ENCODE results near the gene SLC35F3. TPM values are rescaled to one million over a fixed set of nuclear protein-coding genes. Genes with fewer than 3 reads are reported as not detected.

The SLC35F3 gene
- total and polyA plus RNA-seq, 8 donors = 1.4 to 7.1 (median 2.5) TPM

DNA sequence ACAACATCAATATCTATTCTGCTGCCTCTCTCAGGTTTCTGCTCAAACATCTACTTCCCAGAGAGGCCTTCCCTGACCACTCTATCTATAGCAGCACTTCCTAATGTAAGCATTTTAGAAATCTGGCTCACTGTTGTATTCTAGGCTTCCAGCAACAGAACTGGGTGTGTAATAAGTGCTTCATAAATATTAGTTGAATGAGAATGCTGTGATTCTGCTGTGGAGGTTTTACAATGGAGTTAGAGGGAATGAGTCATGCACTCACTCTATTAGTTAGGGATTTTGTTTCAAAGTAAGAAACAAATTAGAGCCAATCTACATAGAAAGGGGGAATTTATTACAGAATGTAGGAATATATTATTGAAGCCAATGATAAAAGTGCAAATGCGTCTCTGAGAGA lies 38.6 kb upstream of the SLC35F3 start:
- 75 to 79% methylated on average over 1 of the region's 1 CpG for WGBS, 2 donors
- FAIRE-seq = no peak
- no peaks in the 10 kb centered on the region for H3K9me3 ChIP-seq

DNA sequence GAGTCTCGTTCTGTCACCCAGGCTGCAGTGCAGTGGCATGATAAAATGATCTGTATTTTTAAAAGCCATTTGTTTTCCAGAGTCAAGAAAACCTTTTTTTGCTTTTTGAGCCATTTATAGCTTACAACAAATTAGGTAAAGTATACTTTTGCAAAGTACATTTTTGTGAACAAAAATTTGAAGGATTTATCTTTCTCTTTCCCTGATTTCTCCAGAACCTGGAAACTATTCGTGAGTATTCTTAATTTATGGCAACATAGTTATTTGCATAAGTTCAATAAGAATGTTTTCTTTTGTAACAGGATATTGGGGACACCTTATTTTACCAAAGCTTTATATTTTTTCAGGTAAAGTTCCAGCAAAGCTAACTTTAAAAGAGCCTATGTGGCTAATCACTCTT lies 37.4 kb upstream of the SLC35F3 start:
- intact Hi-C loops (cut with DNase I) = no loop called here
- no peaks in the 10 kb centered on the region for H3K4me1 ChIP-seq
- FAIRE-seq (no peak), DNase-seq (no peak), ATAC-seq (no peak)
- H3K36me3 ChIP-seq = no peaks in the 10 kb centered on the region
- H3K27me3 ChIP-seq = no peaks in the 10 kb centered on the region
- H3K4me3 ChIP-seq = no peak overlapping the region
- no peaks in the 10 kb centered on the region for H3K9me3 ChIP-seq
- no peak overlapping the region for H3K27ac ChIP-seq
- TF ChIP-seq, protein P1, sequence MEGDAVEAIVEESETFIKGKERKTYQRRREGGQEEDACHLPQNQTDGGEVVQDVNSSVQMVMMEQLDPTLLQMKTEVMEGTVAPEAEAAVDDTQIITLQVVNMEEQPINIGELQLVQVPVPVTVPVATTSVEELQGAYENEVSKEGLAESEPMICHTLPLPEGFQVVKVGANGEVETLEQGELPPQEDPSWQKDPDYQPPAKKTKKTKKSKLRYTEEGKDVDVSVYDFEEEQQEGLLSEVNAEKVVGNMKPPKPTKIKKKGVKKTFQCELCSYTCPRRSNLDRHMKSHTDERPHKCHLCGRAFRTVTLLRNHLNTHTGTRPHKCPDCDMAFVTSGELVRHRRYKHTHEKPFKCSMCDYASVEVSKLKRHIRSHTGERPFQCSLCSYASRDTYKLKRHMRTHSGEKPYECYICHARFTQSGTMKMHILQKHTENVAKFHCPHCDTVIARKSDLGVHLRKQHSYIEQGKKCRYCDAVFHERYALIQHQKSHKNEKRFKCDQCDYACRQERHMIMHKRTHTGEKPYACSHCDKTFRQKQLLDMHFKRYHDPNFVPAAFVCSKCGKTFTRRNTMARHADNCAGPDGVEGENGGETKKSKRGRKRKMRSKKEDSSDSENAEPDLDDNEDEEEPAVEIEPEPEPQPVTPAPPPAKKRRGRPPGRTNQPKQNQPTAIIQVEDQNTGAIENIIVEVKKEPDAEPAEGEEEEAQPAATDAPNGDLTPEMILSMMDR (IDR thresholded peaks at IDR 0.05) = no peak
- 44 to 56% methylated on average over 2 of the region's 2 CpGs for WGBS, 2 donors

More for the DNA sequence above, 38.6 kb upstream of the SLC35F3 start:
- DNase-seq = no peak
- H3K4me3 ChIP-seq = no peak overlapping the region
- no peaks in the 10 kb centered on the region for H3K4me1 ChIP-seq
- H3K27me3 ChIP-seq = no peaks in the 10 kb centered on the region
- intact Hi-C loops (cut with DNase I) = no loop called here
- TF ChIP-seq, protein P1 (IDR thresholded peaks at IDR 0.05) = no peak
- no peaks in the 10 kb centered on the region for H3K36me3 ChIP-seq
- ATAC-seq = no peak
- no peak overlapping the region for H3K27ac ChIP-seq

GRCh38 chr1:233868461-233868860 lies 36.0 kb upstream of the SLC35F3 start:
- Histone ChIP-seq H3K36me3 (no peaks in the 10 kb centered on the region), H3K9me3 (no peaks in the 10 kb centered on the region), H3K4me3 (no peak overlapping the region), H3K27ac (no peak overlapping the region), H3K27me3 (no peaks in the 10 kb centered on the region), H3K4me1 (no peaks in the 10 kb centered on the region)
- TF ChIP-seq, protein P1 (IDR thresholded peaks at IDR 0.05) = no peak
- DNase-seq (no peak), FAIRE-seq (no peak), ATAC-seq (no peak)
- intact Hi-C loops (cut with DNase I) = no loop called here
- WGBS, 2 donors = 50 to 51% methylated on average over 2 of the region's 2 CpGs

DNA sequence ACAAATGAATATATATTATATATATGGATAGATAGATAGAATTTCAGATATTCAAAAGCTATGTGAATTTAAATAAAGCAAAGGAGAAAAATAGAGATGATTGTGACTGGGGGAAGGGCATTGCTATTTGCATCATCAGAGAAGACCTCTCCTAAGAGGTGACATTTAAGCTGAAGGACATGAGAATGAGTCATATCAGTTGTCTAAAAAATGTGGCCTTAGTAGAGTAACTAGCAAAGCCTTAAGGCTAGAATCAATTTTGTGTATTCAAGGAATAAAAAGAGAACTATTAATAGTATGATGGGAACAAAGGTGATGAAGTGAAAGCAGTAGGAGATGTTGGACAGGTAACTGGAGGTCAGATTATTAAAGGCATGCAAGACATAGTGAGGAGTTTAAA lies 34.8 kb upstream of the SLC35F3 start:
- no peak overlapping the region for H3K27ac ChIP-seq
- no peaks in the 10 kb centered on the region for H3K36me3 ChIP-seq
- intact Hi-C loops (cut with DNase I) = no loop called here
- H3K27me3 ChIP-seq = no peaks in the 10 kb centered on the region
- no peak for FAIRE-seq
- no peak for DNase-seq
- no peak for ATAC-seq
- H3K9me3 ChIP-seq = no peaks in the 10 kb centered on the region
- TF ChIP-seq, protein P1 (IDR thresholded peaks at IDR 0.05) = no peak
- H3K4me3 ChIP-seq = no peak overlapping the region
- no peaks in the 10 kb centered on the region for H3K4me1 ChIP-seq

DNA sequence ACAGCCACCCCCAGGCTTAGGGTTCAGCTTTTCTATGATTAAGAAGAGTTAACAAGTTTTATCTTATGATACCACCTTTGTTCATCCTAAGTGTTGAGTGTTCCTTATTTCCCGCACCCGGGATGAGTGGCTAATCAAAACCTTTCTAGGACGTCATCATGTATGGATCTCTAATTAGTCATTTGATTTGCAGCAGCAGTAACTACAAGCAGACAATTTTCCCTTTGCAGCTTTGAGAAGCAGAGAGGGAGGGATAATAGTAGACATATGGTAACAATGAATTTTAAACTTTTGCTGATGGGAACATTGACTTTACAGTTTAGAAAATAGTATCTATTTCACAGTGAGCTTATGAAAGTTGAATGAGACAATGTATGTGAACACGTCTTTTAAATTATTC lies 30.8 kb upstream of the SLC35F3 start:
- Histone ChIP-seq H3K27ac (no peak overlapping the region), H3K4me1 (no peaks in the 10 kb centered on the region), H3K27me3 (no peaks in the 10 kb centered on the region), H3K9me3 (no peaks in the 10 kb centered on the region), H3K36me3 (no peaks in the 10 kb centered on the region), H3K4me3 (no peak overlapping the region)
- ATAC-seq (no peak), FAIRE-seq (no peak), DNase-seq (no peak)
- intact Hi-C loops (cut with DNase I) = no loop called here
- WGBS, 2 donors = 63 to 67% methylated on average over 4 of the region's 4 CpGs
- TF ChIP-seq, protein P1 (IDR thresholded peaks at IDR 0.05) = no peak
